Transverse colon (tissue), 4 donors: Measurements from ENCODE around the gene RRP1B.

Experiments
- CTCF ChIP-seq, 5 experiments: fragments of 200-600 bp in 3 of 5; fragments of 450-650 bp in 2 of 5; sonication (generic) in 3 of 5; IDR thresholded peaks; 1 replicate in 2 of 5; 2 replicates in 3 of 5; pipeline ENCODE4 v1.5.1; 2016 to 2017; ENCODE audit warnings: antibody characterized with exemption in 5 of 5, inconsistent platforms in 3 of 5, mild to moderate bottlenecking in 2 of 5, moderate library complexity in 1 of 5
- EP300 ChIP-seq: sonication (generic); formaldehyde crosslinking; IDR thresholded peaks from one replicate; pipeline ENCODE4 v1.6.1; 2017; ENCODE audit warnings: antibody characterized with exemption, low read depth
- POLR2A ChIP-seq: fragments of 450-650 bp; IDR thresholded peaks from one replicate; pipeline ENCODE4 v1.6.1; 2016; ENCODE audit warnings: antibody characterized with exemption, mild to moderate bottlenecking, moderate library complexity
- POLR2AphosphoS5 ChIP-seq, 3 donors: sonication (generic); formaldehyde crosslinking; IDR thresholded peaks; one replicate each; pipeline ENCODE4 v1.6.1; 2016; ENCODE audit warnings: antibody characterized with exemption in 3 of 3

- TF ChIP-seq POLR2AphosphoS5 (IDR thresholded peaks at IDR 0.05) (no peak), CTCF (IDR thresholded peaks at IDR 0.05) (no peak), POLR2A (no peak), EP300 (no peak)
These were observed 64.3 kb downstream of the RRP1B start for GRCh38 chr21:43723648-43724047.
